Ovary (tissue), 9 donors: Measurements from ENCODE around the gene DDX3X. TPM values are rescaled to one million over a fixed set of nuclear protein-coding genes. Genes with fewer than 3 reads are reported as not detected.
"Not testable (repeated sequence)": the region's sequence is repeated elsewhere in the genome, so short reads cannot be mapped to it uniquely, and the experiment has no call there.

ENCODE experiments used
- DNase-seq, 5 donors: peaks; one replicate each; pipeline ENCODE4 v3.0.0-alpha.2; 2019 to 2020
- H3K27ac ChIP-seq, 2 donors: fragments of 200-600 bp; one replicate each; pipeline versions ENCODE4 v1.5.1 to v1.8.0; 2019 to 2022
- H3K27me3 ChIP-seq: fragments of 200-600 bp; one replicate; pipeline ENCODE4 v1.8.0; 2022
- H3K36me3 ChIP-seq: fragments of 200-600 bp; sonication (generic); one replicate; pipeline ENCODE4 v1.5.1; 2019
- H3K4me1 ChIP-seq: one replicate; pipeline ENCODE4 v1.8.1; 2013; ENCODE audit warnings: mild to moderate bottlenecking, moderate library complexity; ENCODE audit not compliant: insufficient read depth
- H3K4me3 ChIP-seq: fragments of 200-600 bp; sonication (generic); one replicate; pipeline ENCODE4 v1.5.1; 2017
- H3K9me3 ChIP-seq, 2 donors: fragments of 200-600 bp in 1 of 2; sonication (generic) in 1 of 2; one replicate each; pipeline versions ENCODE4 v1.5.1 to v1.8.1; 2013 to 2019; ENCODE audit warnings: mild to moderate bottlenecking in 1 of 2, moderate library complexity in 1 of 2
- CTCF ChIP-seq, 3 donors: fragments of 450-650 bp in 2 of 3; fragments of 200-600 bp in 1 of 3; IDR thresholded peaks; one replicate each; pipeline versions ENCODE4 v1.5.1 to v1.8.0; 2016 to 2022; ENCODE audit warnings: antibody characterized with exemption in 3 of 3, mild to moderate bottlenecking in 1 of 3
- EP300 ChIP-seq: sonication (generic); formaldehyde crosslinking; IDR thresholded peaks from one replicate; pipeline ENCODE4 v1.6.1; 2017; ENCODE audit warnings: antibody characterized with exemption
- POLR2A ChIP-seq: fragments of 450-650 bp; IDR thresholded peaks from one replicate; pipeline ENCODE4 v1.6.1; 2017; ENCODE audit warnings: antibody characterized with exemption, mild to moderate bottlenecking, moderate library complexity
- WGBS, 3 donors: extraction: QIAGEN DNeasy Blood & Tissue Kit in 1 of 3; methylation state at CpG; one replicate each; pipeline versions ENCODE4 v1.1.5 to v1.1.7; 2013 to 2017; 5-methylcytosine and 5-hydroxymethylcytosine counted together
- intact Hi-C, 4 donors: fragments of 100-400 bp; cut with DNase I; formaldehyde crosslinking; loops; one replicate each; pipeline versions ENCODE4 v1.11.0 to v1.15.1; 2022 to 2023
- polyA plus RNA-seq, 2 donors: library from polyadenylated mRNA; stranded (reverse); fragments of 200-250 nt in 1 of 2; fragments of 350-450 nt in 1 of 2; fragmentation: Illumina TruSeq in 1 of 2; extraction: RNeasy Lipid Tissue Mini Kit (QIAGEN cat#74804) in 1 of 2; gene quantifications; one replicate each; pipeline ENCODE4 v1.2.3, GENCODE V29; 2013 to 2014
- total RNA-seq, 7 donors: library from RNA; depleted of rRNA in 2 of 7; stranded (reverse); fragments of >200 nt in 2 of 7; fragmentation: NEBNext Ultra II Directional in 3 of 7; extraction: Animal tissue kit (Norgen Biotek cat#: 25700) in 3 of 7; gene quantifications; one replicate each; pipeline versions ENCODE4 v1.1.0 to v1.2.4, GENCODE V29; 2016 to 2023
- donor health status: DM: no; HTN: no; CAD: no; lungs with moderate emphysema.
- donor health status: DM: no; HTN: no; CAD: no.
- donor health status: Bipolar disorder and iron deficiency.
- donor health status: DM: yes; HTN: yes; CAD: no.
- donor health status: DM: no; HTN: no; CAD: no.
- donor health status: DM: yes; HTN: yes; CAD: no.

Gene DDX3X
- total and polyA plus RNA-seq, 9 donors, result 106 to 329 (median 248) TPM

GRCh38 chrX:41352329-41352838 is 18.4 kb downstream of the DDX3X start:
- no peak for DNase-seq
- intact Hi-C loops, result no loop called here
- Histone ChIP-seq H3K4me1 (no peaks in the 10 kb centered on the region), H3K36me3 (no peaks in the 10 kb centered on the region), H3K4me3 (no peak overlapping the region), H3K27ac (no peak overlapping the region), H3K9me3 (no peaks in the 10 kb centered on the region), H3K27me3 (no peaks in the 10 kb centered on the region)
- no peak for TF ChIP-seq EP300
- no peak for TF ChIP-seq POLR2A
- TF ChIP-seq CTCF (IDR thresholded peaks at IDR 0.05), result no peak
- 70 to 74% (median 71%) methylated on average over 3 of the region's 3 CpGs for WGBS, 3 donors

GRCh38 chrX:41353985-41354384 is 20.0 kb downstream of the DDX3X start:
- H3K9me3 ChIP-seq, result no peaks in the 10 kb centered on the region
- H3K36me3 ChIP-seq, result no peaks in the 10 kb centered on the region
- no peaks in the 10 kb centered on the region for H3K4me1 ChIP-seq
- DNase-seq, result no peak
- intact Hi-C loops, result no loop called here
- no peak for TF ChIP-seq EP300
- TF ChIP-seq CTCF (IDR thresholded peaks at IDR 0.05), result no peak
- TF ChIP-seq POLR2A, result no peak
- H3K27ac ChIP-seq, result no peak overlapping the region
- 77 to 86% (median 84%) methylated on average over 3 of the region's 3 CpGs for WGBS, 3 donors
- no peaks in the 10 kb centered on the region for H3K27me3 ChIP-seq
- no peak overlapping the region for H3K4me3 ChIP-seq

- no peaks in the 10 kb centered on the region for H3K4me1 ChIP-seq
- no peak overlapping the region for H3K4me3 ChIP-seq
- H3K27ac ChIP-seq, result no peak overlapping the region
- DNase-seq, result no peak
- 93 to 94% (median 94%) methylated on average over 4 of the region's 4 CpGs for WGBS, 3 donors
- no peaks in the 10 kb centered on the region for H3K36me3 ChIP-seq
- no peaks in the 10 kb centered on the region for H3K9me3 ChIP-seq
- TF ChIP-seq POLR2A, result no peak
- TF ChIP-seq CTCF (IDR thresholded peaks at IDR 0.05), result no peak
- H3K27me3 ChIP-seq, result no peaks in the 10 kb centered on the region
- intact Hi-C loops, result no loop called here
Observed at GRCh38 chrX:41369152-41369551, 35.2 kb downstream of the DDX3X start.

GRCh38 chrX:41371575-41371974 is 37.6 kb downstream of the DDX3X start:
- H3K4me1 ChIP-seq, H3K27ac ChIP-seq, H3K27me3 ChIP-seq, H3K9me3 ChIP-seq, H3K36me3 ChIP-seq, H3K4me3 ChIP-seq, DNase-seq, intact Hi-C loops: not testable (repeated sequence)
- 90 to 95% (median 91%) methylated on average over 5 of the region's 5 CpGs for WGBS, 3 donors

GRCh38 chrX:41373989-41374606 is 40.1 kb downstream of the DDX3X start:
- DNase-seq, result no peak
- H3K4me3 ChIP-seq, result no peak overlapping the region
- no peaks in the 10 kb centered on the region for H3K36me3 ChIP-seq
- WGBS, 3 donors, result 76 to 86% (median 83%) methylated on average over 5 of the region's 5 CpGs
- no peaks in the 10 kb centered on the region for H3K4me1 ChIP-seq
- TF ChIP-seq CTCF (IDR thresholded peaks at IDR 0.05), result no peak
- no peaks in the 10 kb centered on the region for H3K27me3 ChIP-seq
- intact Hi-C loops, result no loop called here
- no peaks in the 10 kb centered on the region for H3K9me3 ChIP-seq
- no peak overlapping the region for H3K27ac ChIP-seq
